Measurements from ENCODE around the gene HYDIN.
"Not testable (repeated sequence)": the region's sequence is repeated elsewhere in the genome, so short reads cannot be mapped to it uniquely, and the experiment has no call there.

The HYDIN gene

GRCh38 chr16:70930757-70931156, 299.8 kb downstream of the HYDIN start:
- not testable (repeated sequence) for H3K79me2 ChIP-seq (ENCODE audit: control insufficient read depth, insufficient read depth, low read length, poor library complexity); H3K9ac ChIP-seq (ENCODE audit: low read length)

GRCh38 chr16:70922164-70922563, 308.4 kb downstream of the HYDIN start:
- H3K9me3 ChIP-seq (ENCODE audit: insufficient read depth, low read depth, low read length); H3K18ac ChIP-seq (ENCODE audit: low read length); H2BK120ac ChIP-seq (ENCODE audit: insufficient read depth, low read length, poor library complexity): not testable (repeated sequence)

More at GRCh38 chr16:70930757-70931156, 299.8 kb downstream of the HYDIN start:
- not testable (repeated sequence) for H3K27ac ChIP-seq (ENCODE audit: low read depth, low read length); DNase-seq; H3K36me3 ChIP-seq (ENCODE audit: control insufficient read depth in 1 of 2, insufficient read depth in 2 of 2, low read length in 2 of 2); H2BK120ac ChIP-seq (ENCODE audit: insufficient read depth, low read length, poor library complexity); H2AFZ ChIP-seq (ENCODE audit: insufficient read depth, low read length, poor library complexity); H3K4me1 ChIP-seq (ENCODE audit: control insufficient read depth in 1 of 2, insufficient read depth in 2 of 2, low read length in 2 of 2); H3K79me1 ChIP-seq (ENCODE audit: low read length); H2BK5ac ChIP-seq (ENCODE audit: low read depth, low read length, poor library complexity); H3K27me3 ChIP-seq (ENCODE audit: insufficient read depth, low read length); H3K18ac ChIP-seq (ENCODE audit: low read length); H3K4ac ChIP-seq (ENCODE audit: low read depth, low read length); H3K14ac ChIP-seq (ENCODE audit: low read length); H3K4me3 ChIP-seq (ENCODE audit: low read depth, low read length); H4K91ac ChIP-seq (ENCODE audit: low read depth, low read length); H3K23ac ChIP-seq (ENCODE audit: low read length); H2BK12ac ChIP-seq (ENCODE audit: low read length); H4K12ac ChIP-seq (ENCODE audit: low read depth, low read length); H3K9me3 ChIP-seq (ENCODE audit: insufficient read depth, low read depth, low read length); H4K8ac ChIP-seq (ENCODE audit: low read depth, low read length); H3K4me2 ChIP-seq (ENCODE audit: low read length); H2AK5ac ChIP-seq (ENCODE audit: low read length)

GRCh38 chr16:70920661-70921060, 309.9 kb downstream of the HYDIN start:
- not testable (repeated sequence) for H3K4me3 ChIP-seq (ENCODE audit: low read depth, low read length); H3K79me2 ChIP-seq (ENCODE audit: control insufficient read depth, insufficient read depth, low read length, poor library complexity); H3K4ac ChIP-seq (ENCODE audit: low read depth, low read length); H3K14ac ChIP-seq (ENCODE audit: low read length); H3K36me3 ChIP-seq (ENCODE audit: control insufficient read depth in 1 of 2, insufficient read depth in 2 of 2, low read length in 2 of 2); H3K9ac ChIP-seq (ENCODE audit: low read length); H3K4me1 ChIP-seq (ENCODE audit: control insufficient read depth in 1 of 2, insufficient read depth in 2 of 2, low read length in 2 of 2); H3K18ac ChIP-seq (ENCODE audit: low read length); H2AK5ac ChIP-seq (ENCODE audit: low read length); DNase-seq; H4K91ac ChIP-seq (ENCODE audit: low read depth, low read length); H4K12ac ChIP-seq (ENCODE audit: low read depth, low read length); H4K8ac ChIP-seq (ENCODE audit: low read depth, low read length); H3K27me3 ChIP-seq (ENCODE audit: insufficient read depth, low read length); H2BK5ac ChIP-seq (ENCODE audit: low read depth, low read length, poor library complexity); H2BK120ac ChIP-seq (ENCODE audit: insufficient read depth, low read length, poor library complexity); H3K4me2 ChIP-seq (ENCODE audit: low read length); H2BK12ac ChIP-seq (ENCODE audit: low read length); H3K23ac ChIP-seq (ENCODE audit: low read length); H3K27ac ChIP-seq (ENCODE audit: low read depth, low read length); H2AFZ ChIP-seq (ENCODE audit: insufficient read depth, low read length, poor library complexity); H3K9me3 ChIP-seq (ENCODE audit: insufficient read depth, low read depth, low read length); H3K79me1 ChIP-seq (ENCODE audit: low read length)
- no CpG with 5 or more reads among the region's 22 CpGs for WGBS (ENCODE audit: extremely low coverage, insufficient coverage, insufficient read length)

More at GRCh38 chr16:70922164-70922563, 308.4 kb downstream of the HYDIN start:
- not testable (repeated sequence) for H3K27me3 ChIP-seq (ENCODE audit: insufficient read depth, low read length); H2AK5ac ChIP-seq (ENCODE audit: low read length); DNase-seq; H3K79me2 ChIP-seq (ENCODE audit: control insufficient read depth, insufficient read depth, low read length, poor library complexity); H3K36me3 ChIP-seq (ENCODE audit: control insufficient read depth in 1 of 2, insufficient read depth in 2 of 2, low read length in 2 of 2); H4K91ac ChIP-seq (ENCODE audit: low read depth, low read length); H4K8ac ChIP-seq (ENCODE audit: low read depth, low read length); H3K27ac ChIP-seq (ENCODE audit: low read depth, low read length); H2AFZ ChIP-seq (ENCODE audit: insufficient read depth, low read length, poor library complexity); H2BK12ac ChIP-seq (ENCODE audit: low read length); H2BK5ac ChIP-seq (ENCODE audit: low read depth, low read length, poor library complexity); H3K23ac ChIP-seq (ENCODE audit: low read length); H3K4ac ChIP-seq (ENCODE audit: low read depth, low read length); H3K4me3 ChIP-seq (ENCODE audit: low read depth, low read length); H3K4me1 ChIP-seq (ENCODE audit: control insufficient read depth in 1 of 2, insufficient read depth in 2 of 2, low read length in 2 of 2); H4K12ac ChIP-seq (ENCODE audit: low read depth, low read length); H3K9ac ChIP-seq (ENCODE audit: low read length); H3K14ac ChIP-seq (ENCODE audit: low read length); H3K79me1 ChIP-seq (ENCODE audit: low read length); H3K4me2 ChIP-seq (ENCODE audit: low read length)
- WGBS (ENCODE audit: extremely low coverage, insufficient coverage, insufficient read length), result no CpG with 5 or more reads among the region's 6 CpGs

GRCh38 chr16:70888208-70888607, 342.3 kb downstream of the HYDIN start:
- not testable (repeated sequence) for H2AFZ ChIP-seq (ENCODE audit: insufficient read depth, low read length, poor library complexity); H3K9ac ChIP-seq (ENCODE audit: low read length)
- no CpG with 5 or more reads among the region's 1 CpG for WGBS (ENCODE audit: extremely low coverage, insufficient coverage, insufficient read length)

More at GRCh38 chr16:70888208-70888607, 342.3 kb downstream of the HYDIN start:
- not testable (repeated sequence) for H2BK5ac ChIP-seq (ENCODE audit: low read depth, low read length, poor library complexity); H3K14ac ChIP-seq (ENCODE audit: low read length); H3K27ac ChIP-seq (ENCODE audit: low read depth, low read length); H4K8ac ChIP-seq (ENCODE audit: low read depth, low read length); H3K23ac ChIP-seq (ENCODE audit: low read length); H3K9me3 ChIP-seq (ENCODE audit: insufficient read depth, low read depth, low read length); H3K27me3 ChIP-seq (ENCODE audit: insufficient read depth, low read length); DNase-seq; H4K91ac ChIP-seq (ENCODE audit: low read depth, low read length); H3K4me3 ChIP-seq (ENCODE audit: low read depth, low read length); H3K4ac ChIP-seq (ENCODE audit: low read depth, low read length); H3K4me1 ChIP-seq (ENCODE audit: control insufficient read depth in 1 of 2, insufficient read depth in 2 of 2, low read length in 2 of 2); H3K79me2 ChIP-seq (ENCODE audit: control insufficient read depth, insufficient read depth, low read length, poor library complexity); H4K12ac ChIP-seq (ENCODE audit: low read depth, low read length); H3K36me3 ChIP-seq (ENCODE audit: control insufficient read depth in 1 of 2, insufficient read depth in 2 of 2, low read length in 2 of 2); H2BK12ac ChIP-seq (ENCODE audit: low read length); H2AK5ac ChIP-seq (ENCODE audit: low read length); H2BK120ac ChIP-seq (ENCODE audit: insufficient read depth, low read length, poor library complexity); H3K4me2 ChIP-seq (ENCODE audit: low read length); H3K79me1 ChIP-seq (ENCODE audit: low read length); H3K18ac ChIP-seq (ENCODE audit: low read length)
